IPS-NIHi7 (cell line): ENCODE results near the gene LMTK2.

Experiments
- DNase-seq: peaks from one replicate; pipeline ENCODE4 v3.0.0; 2012; ENCODE audit warnings: mixed read lengths; ENCODE audit errors: extremely low spot score

Gene LMTK2

GRCh38 chr7:98203261-98203963, 96.8 kb downstream of the LMTK2 start:
- no peak for DNase-seq

- no peak for DNase-seq
These were observed 97.4 kb downstream of the LMTK2 start for GRCh38 chr7:98203964-98204605.

- DNase-seq = no peak
These were observed 98.0 kb downstream of the LMTK2 start for GRCh38 chr7:98204670-98205069.

- DNase-seq = no peak
These were observed 98.6 kb downstream of the LMTK2 start for GRCh38 chr7:98205162-98205845.

- DNase-seq = no peak
These were observed 100.0 kb downstream of the LMTK2 start for GRCh38 chr7:98206451-98207330.

GRCh38 chr7:98209166-98209920, 102.7 kb downstream of the LMTK2 start:
- peak; percentile 6 for DNase-seq

GRCh38 chr7:98210513-98211220, 104.0 kb downstream of the LMTK2 start:
- peak; percentile 77 for DNase-seq

- DNase-seq = peak; percentile 85
These were observed 104.6 kb downstream of the LMTK2 start, which contains the start of gene BHLHA15 for GRCh38 chr7:98211221-98211675. TSS of gene BHLHA15 (plus strand) at chr7:98211439. CDS start at chr7:98212310, 871 bp downstream.

- DNase-seq = no peak
These were observed 105.2 kb downstream of the LMTK2 start for GRCh38 chr7:98211676-98212531.

- no peak for DNase-seq
These were observed 105.9 kb downstream of the LMTK2 start for GRCh38 chr7:98212532-98213041.

- DNase-seq = no peak
These were observed 106.7 kb downstream of the LMTK2 start for GRCh38 chr7:98213296-98213887.

- DNase-seq = no peak
These were observed 107.5 kb downstream of the LMTK2 start for GRCh38 chr7:98213888-98214810.

- no peak for DNase-seq
These were observed 108.2 kb downstream of the LMTK2 start for GRCh38 chr7:98214811-98215321.

GRCh38 chr7:98215561-98216495, 109.2 kb downstream of the LMTK2 start:
- no peak for DNase-seq

- DNase-seq = no peak
These were observed 110.4 kb downstream of the LMTK2 start for GRCh38 chr7:98216941-98217622.
